CD14-positive monocyte (primary cell): Measurements from ENCODE around the gene HOATZ. TPM values are rescaled to one million over a fixed set of nuclear protein-coding genes. Genes with fewer than 3 reads are reported as not detected.

Experiments used
- DNase-seq, 3 donors: peaks; one replicate each; pipeline ENCODE4 v3.0.0-alpha.2; 2011 to 2022
- H2AFZ ChIP-seq: 2 replicates; pipeline ENCODE4 v1.6.0; 2012; ENCODE audit warnings: mild to moderate bottlenecking, low read depth, low read length, inconsistent platforms; ENCODE audit not compliant: insufficient read depth, poor library complexity, severe bottlenecking
- H3K27ac ChIP-seq, 2 donors: 1 replicate in 1 of 2; 2 replicates in 1 of 2; pipeline ENCODE4 v1.5.1; 2012 to 2013; ENCODE audit warnings: low read length in 2 of 2, control low read depth in 1 of 2, inconsistent platforms in 1 of 2, low read depth in 1 of 2, mild to moderate bottlenecking in 1 of 2
- H3K27me3 ChIP-seq, 2 donors: one replicate each; pipeline versions ENCODE4 v1.6.0 to v1.6.1; 2011 to 2013; ENCODE audit warnings: low read length in 2 of 2; ENCODE audit not compliant: control insufficient read depth in 2 of 2, insufficient read depth in 2 of 2
- H3K36me3 ChIP-seq, 2 donors: replicated peaks in 1 of 2; 1 replicate in 1 of 2; 2 replicates in 1 of 2; pipeline versions ENCODE4 v1.5.1 to v1.6.1; 2012 to 2013; ENCODE audit warnings: low read length in 2 of 2, control low read depth in 1 of 2, inconsistent platforms in 1 of 2, mild to moderate bottlenecking in 1 of 2; ENCODE audit not compliant: insufficient read depth in 2 of 2, control insufficient read depth in 1 of 2
- H3K4me1 ChIP-seq, 2 donors: 1 replicate in 1 of 2; 2 replicates in 1 of 2; pipeline versions ENCODE4 v1.5.1 to v1.6.1; 2012 to 2013; ENCODE audit warnings: low read length in 2 of 2, control low read depth in 1 of 2, inconsistent platforms in 1 of 2, mild to moderate bottlenecking in 1 of 2, moderate library complexity in 1 of 2; ENCODE audit not compliant: insufficient read depth in 2 of 2, control insufficient read depth in 1 of 2
- H3K4me2 ChIP-seq: replicated peaks from 2 replicates; pipeline ENCODE3; 2012; ENCODE audit warnings: low read length, moderate library complexity, mild to moderate bottlenecking; ENCODE audit not compliant: poor library complexity, severe bottlenecking; ENCODE audit errors: extremely low read depth
- H3K4me3 ChIP-seq, 3 experiments: fragments of 200-600 bp in 1 of 3; sonication (generic) in 1 of 3; replicated peaks in 1 of 3; 1 replicate in 2 of 3; 2 replicates in 1 of 3; pipeline ENCODE4 v1.5.1; 2011 to 2013; ENCODE audit warnings: low read length in 3 of 3, mild to moderate bottlenecking in 3 of 3, control low read depth in 2 of 3, low read depth in 2 of 3, inconsistent platforms in 1 of 3, moderate library complexity in 1 of 3
- H3K79me2 ChIP-seq: 2 replicates; pipeline ENCODE4 v1.6.0; 2012; ENCODE audit warnings: mild to moderate bottlenecking, control low read depth, inconsistent platforms, low read length, moderate library complexity; ENCODE audit not compliant: insufficient read depth
- H3K9ac ChIP-seq: 2 replicates; pipeline ENCODE4 v1.6.0; 2017; ENCODE audit warnings: low read length, mild to moderate bottlenecking; ENCODE audit not compliant: insufficient read depth, poor library complexity, severe bottlenecking
- H3K9me3 ChIP-seq, 2 donors: replicated peaks in 1 of 2; 1 replicate in 1 of 2; 2 replicates in 1 of 2; pipeline versions ENCODE4 v1.5.1 to v1.6.1; 2012 to 2013; ENCODE audit warnings: low read length in 2 of 2, control low read depth in 1 of 2; ENCODE audit not compliant: control insufficient read depth in 1 of 2, insufficient read depth in 1 of 2
- H4K20me1 ChIP-seq: 2 replicates; pipeline ENCODE4 v1.6.0; 2012; ENCODE audit warnings: mild to moderate bottlenecking, low read length, control low read depth, moderate library complexity; ENCODE audit not compliant: insufficient read depth
- H3K27ac Mint-ChIP-seq, 7 donors: one replicate each; pipeline ENCODE4 v1.8.0; 2020; ENCODE audit warnings: mild to moderate bottlenecking in 7 of 7, mixed read lengths in 7 of 7, moderate library complexity in 6 of 7, inconsistent platforms in 2 of 7
- H3K27me3 Mint-ChIP-seq, 3 donors: one replicate each; pipeline ENCODE4 v1.8.0; 2021 to 2022; ENCODE audit warnings: low read depth in 3 of 3, mild to moderate bottlenecking in 3 of 3, mixed read lengths in 3 of 3, moderate library complexity in 3 of 3, inconsistent platforms in 1 of 3
- H3K36me3 Mint-ChIP-seq, 2 donors: one replicate each; pipeline ENCODE4 v1.8.0; 2020; ENCODE audit warnings: mixed read lengths in 2 of 2, inconsistent platforms in 1 of 2, mild to moderate bottlenecking in 1 of 2
- H3K4me1 Mint-ChIP-seq: one replicate; pipeline ENCODE4 v1.8.0; 2020; ENCODE audit warnings: mild to moderate bottlenecking, mixed read lengths
- H3K4me3 Mint-ChIP-seq, 2 donors: one replicate each; pipeline ENCODE4 v1.8.0; 2020; ENCODE audit warnings: mild to moderate bottlenecking in 2 of 2, mixed read lengths in 2 of 2, moderate library complexity in 1 of 2
- H3K9me3 Mint-ChIP-seq, 7 donors: one replicate each; pipeline ENCODE4 v1.8.0; 2020 to 2022; ENCODE audit warnings: mixed read lengths in 7 of 7, mild to moderate bottlenecking in 6 of 7, moderate library complexity in 6 of 7, inconsistent platforms in 2 of 7
- CTCF ChIP-seq: fragments of 200-600 bp; IDR thresholded peaks from one replicate; pipeline ENCODE4 v1.8.0; 2022; ENCODE audit warnings: antibody characterized with exemption, mild to moderate bottlenecking
- WGBS: methylation state at CpG from one replicate; pipeline ENCODE4 v1.1.5; 2013; ENCODE audit warnings: missing lambda C conversion rate; ENCODE audit not compliant: insufficient coverage; 5-methylcytosine and 5-hydroxymethylcytosine counted together
- intact Hi-C, 2 donors: fragments of 100-400 bp; cut with micrococcal nuclease; formaldehyde crosslinking; loops; one replicate each; pipeline versions ENCODE4 v1.15.0 to v1.15.1; 2023
- polyA plus RNA-seq, 3 donors: library from polyadenylated mRNA; depleted of rRNA in 1 of 3; unstranded in 2 of 3; stranded (reverse) in 1 of 3; fragments of 300-500 nt in 2 of 3; fragments of >200 nt in 1 of 3; fragmentation: Illumina TruSeq in 2 of 3; gene quantifications; 1 replicate in 2 of 3; 2 replicates in 1 of 3; pipeline ENCODE4 v1.2.3, GENCODE V29; 2012 to 2021

HOATZ gene
- polyA plus RNA-seq, 3 donors: not detected

DNA sequence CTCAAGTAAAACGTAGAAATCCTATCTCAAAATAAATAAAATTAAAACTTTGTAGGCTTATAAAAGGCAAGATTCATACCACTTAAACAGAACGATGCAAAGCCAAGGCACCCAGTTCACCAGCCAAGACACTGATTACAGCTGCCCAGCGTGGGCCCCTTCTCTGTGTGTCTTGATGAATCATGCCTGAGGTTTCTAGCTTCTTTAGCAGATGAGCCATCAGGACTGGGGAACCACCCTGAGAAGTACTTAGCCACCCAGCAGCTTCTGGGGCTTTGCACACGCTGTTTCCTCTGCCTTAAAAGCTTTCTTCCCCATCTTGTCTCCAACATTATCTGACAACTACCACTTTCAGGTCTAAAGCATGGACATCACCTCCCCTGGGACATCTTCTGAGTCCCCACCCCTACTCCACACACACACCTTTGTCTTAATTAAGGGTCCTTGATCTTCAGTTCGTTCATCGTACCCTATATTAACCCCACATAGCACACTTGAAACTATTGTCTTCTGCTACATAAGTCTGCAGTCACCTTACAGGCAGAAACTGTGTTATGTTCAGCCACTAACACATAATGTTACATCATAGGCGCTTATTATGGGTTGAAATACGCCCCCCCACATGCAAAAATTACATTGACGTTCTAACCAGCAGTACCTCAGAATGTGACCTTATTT is 17.2 kb downstream of the HOATZ start:
- H3K79me2 ChIP-seq: no peaks in the 10 kb centered on the region
- no peak overlapping the region for H3K4me3 ChIP-seq
- H3K27ac Mint-ChIP-seq: peak overlapping the region in 4 of 7 donors; percentile 23 to 80 (median 59)
- H3K4me3 Mint-ChIP-seq: peak overlapping the region in 1 of 2 donors; percentile 28
- no peak overlapping the region for H3K27ac ChIP-seq
- H3K4me1 ChIP-seq: peaks cover 7 to 17% of the 10 kb centered on the region in 2 donors
- no peaks in the 10 kb centered on the region for H3K36me3 Mint-ChIP-seq
- peaks cover 16% of the 10 kb centered on the region for H3K4me1 Mint-ChIP-seq
- peak overlapping the region; percentile 32 for H2AFZ ChIP-seq
- H3K9me3 Mint-ChIP-seq: no peaks in the 10 kb centered on the region
- TF ChIP-seq CTCF: no peak
- peaks cover under 1 to 3% (median 2%) of the 10 kb centered on the region in 3 donors for H3K27me3 Mint-ChIP-seq
- no peaks in the 10 kb centered on the region for H3K36me3 ChIP-seq
- H3K9ac ChIP-seq: no peak overlapping the region
- H3K4me2 ChIP-seq: no peak overlapping the region
- intact Hi-C loops: no loop called here
- 0% methylated on average over 2 of the region's 9 CpGs for WGBS
- H3K27me3 ChIP-seq: peaks cover 0 to 2% of the 10 kb centered on the region in 2 donors
- DNase-seq: peak; percentile 49 to 79 (median 56)
- H4K20me1 ChIP-seq: no peaks in the 10 kb centered on the region
- H3K9me3 ChIP-seq: no peaks in the 10 kb centered on the region

GRCh38 chr11:111532365-111532709 is 17.8 kb downstream of the HOATZ start:
- Histone ChIP-seq H4K20me1 (no peaks in the 10 kb centered on the region), H2AFZ (peak overlapping the region; percentile 32), H3K27me3 (peaks cover 0 to 2% of the 10 kb centered on the region in 2 donors), H3K4me2 (no peak overlapping the region), H3K36me3 (no peaks in the 10 kb centered on the region), H3K9me3 (no peaks in the 10 kb centered on the region), H3K27ac (no peak overlapping the region), H3K79me2 (no peaks in the 10 kb centered on the region), H3K4me1 (peaks cover 7 to 17% of the 10 kb centered on the region in 2 donors), H3K9ac (no peak overlapping the region), H3K4me3 (no peak overlapping the region)
- WGBS: 33% methylated on average over 3 of the region's 5 CpGs
- H3K27ac Mint-ChIP-seq: peak overlapping the region in 1 of 7 donors; percentile 64
- peaks cover 2 to 6% (median 3%) of the 10 kb centered on the region in 3 donors for H3K27me3 Mint-ChIP-seq
- DNase-seq: peak in 1 of 3 donors; percentile 23
- no peak for TF ChIP-seq CTCF
- intact Hi-C loops: no loop called here
- no peaks in the 10 kb centered on the region for H3K36me3 Mint-ChIP-seq
- H3K9me3 Mint-ChIP-seq: no peaks in the 10 kb centered on the region
- H3K4me3 Mint-ChIP-seq: no peak overlapping the region
- H3K4me1 Mint-ChIP-seq: peaks cover 16% of the 10 kb centered on the region
